Stimulated activated CD8-positive, alpha-beta memory T cell treated with anti-CD3 and anti-CD28 coated beads, Interleukin-15, amount 100 ng/mL, for 1 hour (primary cell): Measurements from ENCODE around the gene SYT15.
"Not testable (repeated sequence)": the region's sequence is repeated elsewhere in the genome, so short reads cannot be mapped to it uniquely, and the experiment has no call there.

Source experiments
- DNase-seq: peaks from one replicate; pipeline ENCODE4 v3.0.0-alpha.2; 2020; ENCODE audit warnings: low read depth

The SYT15 gene

GRCh38 chr10:46589589-46589988 lies 10.7 kb downstream of the SYT15 start:
- DNase-seq = not testable (repeated sequence)

DNA sequence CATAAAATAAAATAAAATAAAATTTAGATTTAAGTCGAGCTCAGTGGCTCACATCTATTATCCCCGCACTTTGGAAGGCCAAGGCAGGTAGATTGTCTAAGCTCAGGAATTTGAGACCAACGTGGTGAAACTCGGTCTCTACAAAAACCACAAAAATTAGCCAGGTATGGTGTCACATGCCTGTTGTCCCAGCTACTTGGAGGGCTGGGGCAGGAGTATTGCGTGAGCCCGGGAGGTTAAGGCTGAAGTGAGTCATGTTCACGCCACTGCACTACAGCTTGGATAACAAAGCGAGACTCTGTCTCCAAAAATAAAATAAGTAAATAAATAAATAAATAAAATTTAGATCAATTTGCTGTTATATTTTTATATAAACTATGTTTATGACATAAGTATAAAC lies 12.1 kb downstream of the SYT15 start:
- DNase-seq = not testable (repeated sequence)

DNA sequence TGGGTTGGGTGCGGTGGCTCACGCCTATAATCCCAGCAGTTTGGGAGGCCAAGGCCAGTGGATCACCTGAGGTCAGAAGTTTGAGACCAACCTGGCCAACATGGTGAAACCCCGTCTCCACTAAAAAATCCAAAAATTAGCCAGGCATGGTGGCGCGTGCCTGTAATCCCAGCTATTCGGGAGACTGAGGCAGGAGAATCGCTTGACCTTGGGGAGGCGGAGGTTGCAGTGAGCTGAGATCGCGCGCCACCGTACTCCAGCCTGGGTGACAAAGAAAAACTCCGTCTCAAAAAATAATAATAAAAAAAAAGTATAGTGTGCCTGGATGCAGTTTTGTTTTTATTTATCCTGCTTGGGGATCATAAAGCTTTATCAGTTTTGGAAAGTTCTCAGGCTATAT lies 14.4 kb downstream of the SYT15 start:
- not testable (repeated sequence) for DNase-seq

GRCh38 chr10:46594453-46595063 lies 15.6 kb downstream of the SYT15 start:
- DNase-seq = not testable (repeated sequence)

DNA sequence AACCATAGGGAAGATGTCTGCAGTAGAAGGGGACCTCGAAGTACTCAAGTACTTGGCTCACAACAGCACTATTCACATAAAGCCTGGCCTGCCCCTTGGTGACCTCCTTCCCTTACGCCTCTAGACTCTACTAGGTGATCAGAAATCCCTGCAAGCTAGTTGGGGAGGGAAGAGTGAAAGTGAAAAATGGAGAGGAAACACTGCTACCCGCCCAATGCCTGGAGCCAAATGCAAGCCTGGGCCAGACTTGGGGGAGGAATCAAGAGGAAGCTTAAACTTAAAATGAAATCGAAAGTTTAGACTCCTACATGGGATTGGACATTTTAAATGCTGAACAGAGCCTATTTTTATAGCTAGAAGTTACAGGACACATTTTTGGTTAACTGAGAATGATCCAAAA lies 17.6 kb downstream of the SYT15 start:
- DNase-seq = not testable (repeated sequence)

DNA sequence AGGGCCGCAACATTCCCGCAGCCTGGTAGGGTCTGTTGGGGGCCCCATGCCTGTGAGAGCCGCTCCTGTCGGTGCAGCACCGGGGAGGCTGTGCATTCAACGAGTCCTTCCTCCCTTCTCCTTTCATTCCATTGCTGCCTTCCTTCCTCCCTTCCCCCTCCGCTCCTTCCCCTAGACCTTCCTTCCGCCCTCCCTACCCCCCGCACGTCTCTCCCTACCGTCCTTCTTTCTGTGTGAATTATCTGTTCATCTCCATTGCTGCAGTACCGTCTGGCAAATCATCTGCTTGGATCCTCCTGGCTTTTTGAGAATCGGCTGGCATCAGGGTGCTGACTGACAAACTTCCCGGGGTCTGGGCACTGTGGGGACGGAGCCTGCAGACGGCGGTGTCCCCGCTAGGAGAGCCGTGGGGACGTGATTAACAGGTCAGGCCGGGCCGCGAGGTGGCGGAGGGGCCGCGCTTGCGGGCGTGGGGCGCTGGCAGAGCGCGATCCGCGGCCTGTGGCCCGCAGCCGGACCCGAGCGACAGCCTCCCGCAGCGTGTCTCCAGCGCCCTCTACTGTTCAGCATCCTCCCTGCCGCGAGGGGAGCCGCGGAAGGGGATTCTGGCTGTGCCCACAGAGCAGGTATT lies 18.8 kb downstream of the SYT15 start:
- DNase-seq = not testable (repeated sequence)

GRCh38 chr10:46600516-46600915 lies 21.6 kb downstream of the SYT15 start:
- DNase-seq = not testable (repeated sequence)

- DNase-seq = not testable (repeated sequence)
These were observed 36.6 kb downstream of the SYT15 start for GRCh38 chr10:46615540-46615939.

DNA sequence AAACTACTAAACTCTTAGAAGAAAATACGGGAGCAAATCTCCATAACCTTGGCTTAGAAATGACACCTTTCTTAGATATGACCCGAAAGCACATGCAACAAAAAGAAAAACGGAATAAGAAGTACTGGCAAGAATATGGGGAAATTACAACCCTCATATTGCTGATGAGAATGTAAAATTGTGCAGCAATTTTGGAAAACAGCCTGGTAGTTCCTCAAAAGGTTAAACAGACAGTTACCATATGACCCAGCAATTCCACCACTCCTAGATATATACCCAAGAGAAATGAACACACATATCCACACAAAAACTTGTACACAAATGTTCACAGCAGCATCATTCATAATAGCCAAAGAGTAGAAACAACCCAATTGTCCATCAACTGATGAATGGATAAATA lies 37.3 kb downstream of the SYT15 start:
- DNase-seq = not testable (repeated sequence)

- DNase-seq = not testable (repeated sequence)
These were observed 38.2 kb downstream of the SYT15 start for GRCh38 chr10:46617134-46617533.

DNA sequence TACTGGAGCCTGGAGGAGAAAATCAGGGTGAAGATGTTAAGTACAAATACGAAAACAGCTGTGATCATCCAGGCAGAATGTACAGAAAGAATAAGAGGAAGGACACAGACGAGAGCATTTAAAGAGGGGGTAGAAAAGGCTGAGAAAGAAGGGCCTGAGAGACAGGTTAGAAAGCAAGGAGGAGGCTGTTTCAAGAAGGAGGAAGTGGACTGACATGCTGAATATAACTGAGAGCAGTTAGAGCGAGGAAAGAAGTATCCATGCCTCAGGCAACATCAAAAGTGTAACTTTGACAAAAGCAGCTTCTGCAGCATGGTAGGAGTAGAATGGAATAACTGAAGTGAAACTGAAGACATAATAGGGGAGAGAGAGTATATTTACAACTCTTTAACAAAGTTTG lies 39.0 kb downstream of the SYT15 start:
- DNase-seq = not testable (repeated sequence)

- DNase-seq = not testable (repeated sequence)
These were observed 45.1 kb downstream of the SYT15 start for GRCh38 chr10:46623899-46624654.

GRCh38 chr10:46629805-46630204 lies 50.9 kb downstream of the SYT15 start:
- not testable (repeated sequence) for DNase-seq

DNA sequence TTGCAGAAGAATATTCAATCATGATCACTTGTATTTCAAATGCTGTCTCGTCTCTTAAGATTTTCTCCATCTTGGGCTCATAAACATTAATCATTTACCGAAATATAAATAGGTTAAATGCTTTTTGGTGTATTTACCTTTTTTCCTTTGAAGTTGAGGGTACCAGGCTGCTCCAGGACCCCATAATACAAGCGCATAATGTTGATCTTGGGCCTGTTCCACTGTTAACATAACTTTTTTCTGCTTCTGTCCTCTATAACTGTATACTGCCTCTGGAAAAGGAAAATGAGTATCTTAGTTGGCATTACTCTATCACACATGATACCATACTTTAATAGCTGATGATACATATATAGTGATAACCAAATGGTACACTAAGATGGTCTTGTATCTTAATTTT lies 51.9 kb downstream of the SYT15 start:
- not testable (repeated sequence) for DNase-seq

GRCh38 chr10:46631683-46632082 lies 52.8 kb downstream of the SYT15 start:
- not testable (repeated sequence) for DNase-seq

- not testable (repeated sequence) for DNase-seq
These were observed 55.8 kb downstream of the SYT15 start for GRCh38 chr10:46634698-46635097.

DNA sequence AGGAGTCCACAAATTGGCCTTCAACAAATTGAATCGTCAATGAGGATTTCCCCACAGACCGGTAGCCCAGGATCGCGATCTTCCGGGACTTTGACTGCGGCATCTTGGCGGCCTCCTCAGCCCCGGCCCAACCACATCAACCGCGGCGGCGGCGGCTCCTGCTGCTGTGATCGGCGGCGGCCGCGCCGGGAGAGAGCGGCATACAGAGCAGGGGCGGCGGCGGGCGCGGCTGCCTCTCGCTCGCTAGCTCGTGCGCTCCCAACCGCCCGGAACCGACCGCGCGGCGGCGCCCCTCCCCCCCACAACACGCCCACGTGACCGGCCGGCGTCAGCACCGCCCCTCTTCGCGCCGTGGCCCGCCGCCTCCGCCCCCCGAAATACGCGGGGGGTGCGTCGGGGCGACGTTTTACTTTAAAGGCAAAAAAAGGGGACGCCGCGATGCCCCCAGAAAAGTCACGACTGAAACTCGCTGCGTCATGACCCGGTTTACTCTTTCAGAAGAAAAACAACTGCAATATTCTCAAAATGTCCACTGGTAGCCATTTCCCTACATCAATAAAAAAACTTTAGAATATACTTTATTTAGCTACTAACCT lies 56.5 kb downstream of the SYT15 start:
- DNase-seq = not testable (repeated sequence)

- not testable (repeated sequence) for DNase-seq
These were observed 61.1 kb downstream of the SYT15 start for GRCh38 chr10:46640005-46640404.
